ENCODE measurements around the gene TPD52L1. TPM values are rescaled to one million over a fixed set of nuclear protein-coding genes. Genes with fewer than 3 reads are reported as not detected.

The TPD52L1 gene
- total and polyA plus RNA-seq, 2 of the 13 experiments (the other 11 are each of a cell fraction or from before 2014, with no cell fraction given) = 0.49 to 0.53 TPM

DNA sequence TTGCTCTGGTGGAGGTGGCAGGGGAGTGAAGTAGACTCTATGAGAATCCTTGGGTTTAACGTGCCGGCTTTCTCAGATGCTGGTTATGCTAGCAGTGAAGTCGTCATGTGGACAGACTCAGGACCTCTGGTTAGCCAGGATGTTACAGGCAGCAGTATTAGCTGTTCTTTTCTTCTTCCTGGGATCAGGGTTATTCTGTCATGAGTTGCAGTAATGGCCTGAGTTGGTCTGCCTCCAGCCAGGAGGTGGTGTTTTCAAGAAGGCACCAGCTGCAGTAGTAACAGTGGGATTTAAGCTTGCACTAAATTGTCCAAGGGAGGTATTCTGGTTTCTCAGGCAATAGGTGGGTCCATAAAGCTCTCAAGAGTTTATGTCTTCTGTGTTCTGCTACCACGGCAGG is 91.5 kb downstream of the TPD52L1 start:
- ATAC-seq = no peak
- in situ Hi-C loops (cut with HindIII; ENCODE audit: extremely low pct_ligation_motif_present, low pct_unique_long_range_greater_than_20kb) = no loop called here
- no peak for TF ChIP-seq TARDBP (CRISPR knock-in tag; IDR thresholded peaks at IDR 0.05)
- TF ChIP-seq ZNF674 (CRISPR knock-in tag; IDR thresholded peaks at IDR 0.05; ENCODE audit: low read depth) = no peak
- no peak for TF ChIP-seq SATB2 (CRISPR knock-in tag; IDR thresholded peaks at IDR 0.05)
- TF ChIP-seq, protein P1, sequence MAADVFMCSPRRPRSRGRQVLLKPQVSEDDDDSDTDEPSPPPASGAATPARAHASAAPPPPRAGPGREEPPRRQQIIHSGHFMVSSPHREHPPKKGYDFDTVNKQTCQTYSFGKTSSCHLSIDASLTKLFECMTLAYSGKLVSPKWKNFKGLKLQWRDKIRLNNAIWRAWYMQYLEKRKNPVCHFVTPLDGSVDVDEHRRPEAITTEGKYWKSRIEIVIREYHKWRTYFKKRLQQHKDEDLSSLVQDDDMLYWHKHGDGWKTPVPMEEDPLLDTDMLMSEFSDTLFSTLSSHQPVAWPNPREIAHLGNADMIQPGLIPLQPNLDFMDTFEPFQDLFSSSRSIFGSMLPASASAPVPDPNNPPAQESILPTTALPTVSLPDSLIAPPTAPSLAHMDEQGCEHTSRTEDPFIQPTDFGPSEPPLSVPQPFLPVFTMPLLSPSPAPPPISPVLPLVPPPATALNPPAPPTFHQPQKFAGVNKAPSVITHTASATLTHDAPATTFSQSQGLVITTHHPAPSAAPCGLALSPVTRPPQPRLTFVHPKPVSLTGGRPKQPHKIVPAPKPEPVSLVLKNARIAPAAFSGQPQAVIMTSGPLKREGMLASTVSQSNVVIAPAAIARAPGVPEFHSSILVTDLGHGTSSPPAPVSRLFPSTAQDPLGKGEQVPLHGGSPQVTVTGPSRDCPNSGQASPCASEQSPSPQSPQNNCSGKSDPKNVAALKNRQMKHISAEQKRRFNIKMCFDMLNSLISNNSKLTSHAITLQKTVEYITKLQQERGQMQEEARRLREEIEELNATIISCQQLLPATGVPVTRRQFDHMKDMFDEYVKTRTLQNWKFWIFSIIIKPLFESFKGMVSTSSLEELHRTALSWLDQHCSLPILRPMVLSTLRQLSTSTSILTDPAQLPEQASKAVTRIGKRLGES (CRISPR knock-in tag; IDR thresholded peaks at IDR 0.05; ENCODE audit: borderline replicate concordance) = no peak
- TF ChIP-seq, protein P2, sequence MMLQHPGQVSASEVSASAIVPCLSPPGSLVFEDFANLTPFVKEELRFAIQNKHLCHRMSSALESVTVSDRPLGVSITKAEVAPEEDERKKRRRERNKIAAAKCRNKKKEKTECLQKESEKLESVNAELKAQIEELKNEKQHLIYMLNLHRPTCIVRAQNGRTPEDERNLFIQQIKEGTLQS (CRISPR knock-in tag; IDR thresholded peaks at IDR 0.05) = no peak
- TF ChIP-seq RFXAP (CRISPR knock-in tag; IDR thresholded peaks at IDR 0.05; ENCODE audit: borderline replicate concordance) = no peak
- TF ChIP-seq ZNF256 (CRISPR knock-in tag; conservative IDR thresholded peaks at IDR 0.05) = no peak
- TF ChIP-seq, protein P3, sequence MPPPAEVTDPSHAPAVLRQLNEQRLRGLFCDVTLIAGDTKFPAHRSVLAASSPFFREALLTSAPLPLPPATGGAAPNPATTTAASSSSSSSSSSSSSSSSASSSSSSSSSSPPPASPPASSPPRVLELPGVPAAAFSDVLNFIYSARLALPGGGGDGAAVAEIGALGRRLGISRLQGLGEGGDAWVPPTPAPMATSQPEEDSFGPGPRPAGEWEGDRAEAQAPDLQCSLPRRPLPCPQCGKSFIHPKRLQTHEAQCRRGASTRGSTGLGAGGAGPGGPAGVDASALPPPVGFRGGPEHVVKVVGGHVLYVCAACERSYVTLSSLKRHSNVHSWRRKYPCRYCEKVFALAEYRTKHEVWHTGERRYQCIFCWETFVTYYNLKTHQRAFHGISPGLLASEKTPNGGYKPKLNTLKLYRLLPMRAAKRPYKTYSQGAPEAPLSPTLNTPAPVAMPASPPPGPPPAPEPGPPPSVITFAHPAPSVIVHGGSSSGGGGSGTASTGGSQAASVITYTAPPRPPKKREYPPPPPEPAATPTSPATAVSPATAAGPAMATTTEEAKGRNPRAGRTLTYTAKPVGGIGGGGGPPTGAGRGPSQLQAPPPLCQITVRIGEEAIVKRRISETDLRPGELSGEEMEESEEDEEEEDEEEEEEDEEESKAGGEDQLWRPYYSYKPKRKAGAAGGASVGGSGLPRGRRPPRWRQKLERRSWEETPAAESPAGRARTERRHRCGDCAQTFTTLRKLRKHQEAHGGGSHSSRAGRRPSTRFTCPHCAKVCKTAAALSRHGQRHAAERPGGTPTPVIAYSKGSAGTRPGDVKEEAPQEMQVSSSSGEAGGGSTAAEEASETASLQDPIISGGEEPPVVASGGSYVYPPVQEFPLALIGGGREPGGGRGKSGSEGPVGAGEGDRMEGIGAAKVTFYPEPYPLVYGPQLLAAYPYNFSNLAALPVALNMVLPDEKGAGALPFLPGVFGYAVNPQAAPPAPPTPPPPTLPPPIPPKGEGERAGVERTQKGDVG (CRISPR knock-in tag; IDR thresholded peaks at IDR 0.05; ENCODE audit: borderline replicate concordance) = no peak
- no peak for TF ChIP-seq HOXA3 (CRISPR knock-in tag; IDR thresholded peaks at IDR 0.05)
- TF ChIP-seq, protein P4, sequence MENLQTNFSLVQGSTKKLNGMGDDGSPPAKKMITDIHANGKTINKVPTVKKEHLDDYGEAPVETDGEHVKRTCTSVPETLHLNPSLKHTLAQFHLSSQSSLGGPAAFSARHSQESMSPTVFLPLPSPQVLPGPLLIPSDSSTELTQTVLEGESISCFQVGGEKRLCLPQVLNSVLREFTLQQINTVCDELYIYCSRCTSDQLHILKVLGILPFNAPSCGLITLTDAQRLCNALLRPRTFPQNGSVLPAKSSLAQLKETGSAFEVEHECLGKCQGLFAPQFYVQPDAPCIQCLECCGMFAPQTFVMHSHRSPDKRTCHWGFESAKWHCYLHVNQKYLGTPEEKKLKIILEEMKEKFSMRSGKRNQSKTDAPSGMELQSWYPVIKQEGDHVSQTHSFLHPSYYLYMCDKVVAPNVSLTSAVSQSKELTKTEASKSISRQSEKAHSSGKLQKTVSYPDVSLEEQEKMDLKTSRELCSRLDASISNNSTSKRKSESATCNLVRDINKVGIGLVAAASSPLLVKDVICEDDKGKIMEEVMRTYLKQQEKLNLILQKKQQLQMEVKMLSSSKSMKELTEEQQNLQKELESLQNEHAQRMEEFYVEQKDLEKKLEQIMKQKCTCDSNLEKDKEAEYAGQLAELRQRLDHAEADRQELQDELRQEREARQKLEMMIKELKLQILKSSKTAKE (CRISPR knock-in tag; IDR thresholded peaks at IDR 0.05; ENCODE audit: borderline replicate concordance) = no peak
- TF ChIP-seq ZNF501 (CRISPR knock-in tag; IDR thresholded peaks at IDR 0.05) = no peak
- TF ChIP-seq HNRNPUL1 (IDR thresholded peaks at IDR 0.05; ENCODE audit: low read depth, low read length) = no peak
- no peak for TF ChIP-seq RNF2 (conservative IDR thresholded peaks at IDR 0.05; ENCODE audit: low read depth)
- no peak for TF ChIP-seq ETV5 (CRISPR knock-in tag; IDR thresholded peaks at IDR 0.05; ENCODE audit: borderline replicate concordance)
- TF ChIP-seq SIN3B (IDR thresholded peaks at IDR 0.05; ENCODE audit: low read length) = no peak
- no peak for TF ChIP-seq MED1 (CRISPR knock-in tag; IDR thresholded peaks at IDR 0.05)
- TF ChIP-seq ZNF510 (CRISPR knock-in tag; IDR thresholded peaks at IDR 0.05; ENCODE audit: low read depth) = no peak
- no peak for TF ChIP-seq ISX (CRISPR knock-in tag; conservative IDR thresholded peaks at IDR 0.05)

More for the DNA sequence above, 91.5 kb downstream of the TPD52L1 start:
- FAIRE-seq (no peak), DNase-seq (ENCODE audit: low spot score) (no peak)
- Histone ChIP-seq H2AFZ (ENCODE audit: low read length) (no peak overlapping the region), H3K27ac (ENCODE audit: extremely low read length, insufficient read depth, low read length) (no peak overlapping the region), H3K9ac (ENCODE audit: insufficient read depth, low read depth, low read length) (no peak overlapping the region), H3K4me2 (ENCODE audit: low read depth, low read length) (no peak overlapping the region), H4K20me1 (ENCODE audit: insufficient read depth, low read length) (no peaks in the 10 kb centered on the region), H3K79me2 (ENCODE audit: insufficient read depth, low read length) (no peaks in the 10 kb centered on the region), H3K27me3 (ENCODE audit: control insufficient read depth in 1 of 2, insufficient read depth in 2 of 2, low read length in 2 of 2) (no peaks in the 10 kb centered on the region; a peak in 1 of 5 replicates), H3K4me1 (ENCODE audit: insufficient read depth, low read length) (no peaks in the 10 kb centered on the region), H3K36me3 (replicated peaks in 1 of 2; ENCODE audit: control insufficient read depth in 1 of 2, insufficient read depth in 2 of 2, low read length in 2 of 2) (no peaks in the 10 kb centered on the region), H3K9me3 (ENCODE audit: low read length) (peaks cover 14% of the 10 kb centered on the region; the same call in 1 of the 2 replicates), H3K4me3 (replicated peaks in 1 of 3; ENCODE audit: insufficient read depth in 1 of 3, low read depth in 2 of 3, low read length in 3 of 3) (no peak overlapping the region)
- intact Hi-C loops (cut with micrococcal nuclease; ENCODE audit: unreplicated experiment) = no loop called here
- CTCF ChIA-PET (ENCODE audit: low intra/inter-chr PET ratio, low total read pairs) = no interaction called here
- POLR2A ChIA-PET = no interaction called here
- WGBS (ENCODE audit: low lambda C conversion rate) = 36% methylated on average over 4 of the region's 4 CpGs
- BruUV-seq (replicated peaks) = no TSS peak
